SKM-1 (cell line): Measurements from ENCODE around the gene ZIK1.

ENCODE experiments used
- DNase-seq: peaks from one replicate; lab custom pipeline; 2025; ENCODE audit not compliant: unreplicated experiment; lab: John Stamatoyannopoulos, UW

The ZIK1 gene

GRCh38 chr19:57606931-57607330 lies 23.0 kb downstream of the ZIK1 start:
- no peak for DNase-seq

- DNase-seq: no peak
Measured at GRCh38 chr19:57611113-57611512, 27.2 kb downstream of the ZIK1 start.

- peak; percentile 26 for DNase-seq
Measured at GRCh38 chr19:57613941-57614743, 30.2 kb downstream of the ZIK1 start, which contains the start of gene ZNF134. TSS of gene ZNF134 (plus strand) at chr19:57614242. CDS start at chr19:57619469, 5,227 bp downstream.

GRCh38 chr19:57615346-57615745 lies 31.4 kb downstream of the ZIK1 start:
- DNase-seq: no peak

GRCh38 chr19:57620673-57621348 lies 36.9 kb downstream of the ZIK1 start:
- no peak for DNase-seq

GRCh38 chr19:57623091-57623490 lies 39.1 kb downstream of the ZIK1 start:
- no peak for DNase-seq

GRCh38 chr19:57632987-57633831 lies 49.3 kb downstream of the ZIK1 start, which contains the start of gene ZNF211:
TSS of gene ZNF211 (plus strand) at chr19:57633168. CDS start at chr19:57633347, 179 bp downstream.
- peak; percentile 46 for DNase-seq

GRCh38 chr19:57633832-57634131 lies 49.8 kb downstream of the ZIK1 start:
- DNase-seq: no peak

- DNase-seq: no peak
Measured at GRCh38 chr19:57637379-57637778, 53.4 kb downstream of the ZIK1 start.

- no peak for DNase-seq
Measured at GRCh38 chr19:57641715-57642234, 57.8 kb downstream of the ZIK1 start.

GRCh38 chr19:57642396-57643046 lies 58.6 kb downstream of the ZIK1 start:
- no peak for DNase-seq
